Fibroblast of villous mesenchyme (primary cell): ENCODE results near the gene HORMAD2. TPM values are rescaled to one million over a fixed set of nuclear protein-coding genes. Genes with fewer than 3 reads are reported as not detected.

ENCODE experiments used
- DNase-seq: peaks from one replicate; pipeline ENCODE4 v3.0.0-alpha.2; 2010; ENCODE audit warnings: low read depth
- H3K4me3 ChIP-seq: 2 replicates; pipeline ENCODE4 v1.5.1; 2011; ENCODE audit warnings: low read depth, mild to moderate bottlenecking, low read length
- total RNA-seq: library from RNA; depleted of rRNA; stranded (reverse); fragments of >200 nt; gene quantifications from 2 replicates; pipeline ENCODE4 v1.2.3, GENCODE V29; 2012
- TF ChIP-seq, protein P1 (sequence below): IDR thresholded peaks from 2 replicates; pipeline ENCODE4 v1.5.1; 2012; ENCODE audit warnings: low read depth, mild to moderate bottlenecking, low read length; ENCODE audit not compliant: insufficient read depth

HORMAD2 gene, protein sequence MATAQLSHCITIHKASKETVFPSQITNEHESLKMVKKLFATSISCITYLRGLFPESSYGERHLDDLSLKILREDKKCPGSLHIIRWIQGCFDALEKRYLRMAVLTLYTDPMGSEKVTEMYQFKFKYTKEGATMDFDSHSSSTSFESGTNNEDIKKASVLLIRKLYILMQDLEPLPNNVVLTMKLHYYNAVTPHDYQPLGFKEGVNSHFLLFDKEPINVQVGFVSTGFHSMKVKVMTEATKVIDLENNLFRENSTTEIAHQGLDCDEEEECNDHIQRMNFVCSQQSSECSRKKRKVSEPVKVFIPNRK
- total RNA-seq = not detected in 2 replicates

DNA sequence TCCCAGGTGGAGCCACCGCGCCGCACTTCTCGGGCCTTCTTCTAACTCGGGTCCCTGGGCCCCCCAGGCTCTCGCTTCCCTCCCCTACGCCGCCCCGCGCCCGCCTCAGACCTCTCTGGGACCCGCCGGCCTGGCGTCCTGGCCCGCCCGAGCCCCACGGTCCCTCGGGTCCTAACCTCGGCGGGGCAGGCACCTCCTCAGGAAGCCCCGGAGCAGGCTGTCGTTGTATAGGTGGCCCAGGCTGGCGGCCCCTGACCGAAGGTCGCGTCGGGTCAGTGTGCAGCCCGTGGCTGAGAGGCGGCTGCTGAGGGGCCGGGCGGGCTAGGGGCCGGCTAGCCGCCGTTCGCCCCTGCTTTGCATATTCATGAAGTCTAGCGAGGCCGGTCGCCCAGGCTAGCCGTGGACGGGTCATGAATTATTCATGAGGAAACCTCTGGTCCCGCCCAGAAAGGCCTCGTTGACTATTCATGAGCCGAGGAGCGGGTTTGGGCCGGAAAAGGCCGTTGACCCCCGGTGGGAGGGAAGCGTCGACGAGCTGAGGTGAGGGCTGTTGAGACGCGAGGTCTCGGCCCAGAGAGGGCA lies at the start of gene HORMAD2:
Gene HORMAD2, plus strand, starts transcription at position 513 of the 582 bp plus-strand sequence. CDS start 13,489 bp downstream, outside the sequence.
- H3K4me3 ChIP-seq = no peak within 1 kb of the TSS
- DNase-seq = peak; percentile 8
- TF ChIP-seq, protein P1, sequence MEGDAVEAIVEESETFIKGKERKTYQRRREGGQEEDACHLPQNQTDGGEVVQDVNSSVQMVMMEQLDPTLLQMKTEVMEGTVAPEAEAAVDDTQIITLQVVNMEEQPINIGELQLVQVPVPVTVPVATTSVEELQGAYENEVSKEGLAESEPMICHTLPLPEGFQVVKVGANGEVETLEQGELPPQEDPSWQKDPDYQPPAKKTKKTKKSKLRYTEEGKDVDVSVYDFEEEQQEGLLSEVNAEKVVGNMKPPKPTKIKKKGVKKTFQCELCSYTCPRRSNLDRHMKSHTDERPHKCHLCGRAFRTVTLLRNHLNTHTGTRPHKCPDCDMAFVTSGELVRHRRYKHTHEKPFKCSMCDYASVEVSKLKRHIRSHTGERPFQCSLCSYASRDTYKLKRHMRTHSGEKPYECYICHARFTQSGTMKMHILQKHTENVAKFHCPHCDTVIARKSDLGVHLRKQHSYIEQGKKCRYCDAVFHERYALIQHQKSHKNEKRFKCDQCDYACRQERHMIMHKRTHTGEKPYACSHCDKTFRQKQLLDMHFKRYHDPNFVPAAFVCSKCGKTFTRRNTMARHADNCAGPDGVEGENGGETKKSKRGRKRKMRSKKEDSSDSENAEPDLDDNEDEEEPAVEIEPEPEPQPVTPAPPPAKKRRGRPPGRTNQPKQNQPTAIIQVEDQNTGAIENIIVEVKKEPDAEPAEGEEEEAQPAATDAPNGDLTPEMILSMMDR = no peak

- TF ChIP-seq, protein P1 = no peak
- DNase-seq = peak; percentile 71
Measured at GRCh38 chr22:30031328-30031727, 48.9 kb upstream of the HORMAD2 start.

DNA sequence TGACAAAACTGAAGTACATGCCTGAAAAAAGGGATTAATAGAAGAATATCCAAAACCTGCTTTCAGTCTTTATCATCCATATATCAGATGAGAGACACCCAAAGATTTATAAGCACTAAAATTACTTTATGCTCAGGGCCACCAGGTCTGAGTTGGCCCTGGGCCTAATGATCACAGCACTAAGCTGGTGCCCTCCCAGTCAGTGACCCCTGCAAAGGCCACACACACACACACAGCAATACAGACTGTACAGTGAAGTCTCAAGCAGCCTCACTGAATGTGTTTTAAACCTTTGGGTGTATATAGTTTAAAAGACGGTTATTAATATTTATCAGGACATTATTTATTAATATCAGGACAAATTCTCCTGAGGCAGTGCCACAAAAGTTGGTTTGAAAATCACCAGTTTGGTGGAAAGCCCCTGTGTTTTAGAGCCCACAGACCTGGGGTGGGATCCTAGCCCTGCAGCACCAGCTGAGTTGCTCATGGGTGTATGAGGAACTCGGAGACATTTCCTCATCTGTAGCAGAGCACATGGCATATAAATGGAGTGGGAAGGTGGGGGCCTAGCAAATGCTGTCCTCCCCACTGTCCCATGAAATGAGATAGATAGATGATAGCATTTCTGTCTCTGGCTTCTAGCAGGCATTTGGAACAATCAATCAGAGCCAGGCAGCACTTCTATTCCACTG lies 48.4 kb upstream of the HORMAD2 start:
- H3K4me3 ChIP-seq = no peak overlapping the region
- DNase-seq = peak; percentile 7
- TF ChIP-seq, protein P1 = no peak

More at GRCh38 chr22:30031328-30031727, 48.9 kb upstream of the HORMAD2 start:
- H3K4me3 ChIP-seq = no peak overlapping the region

DNA sequence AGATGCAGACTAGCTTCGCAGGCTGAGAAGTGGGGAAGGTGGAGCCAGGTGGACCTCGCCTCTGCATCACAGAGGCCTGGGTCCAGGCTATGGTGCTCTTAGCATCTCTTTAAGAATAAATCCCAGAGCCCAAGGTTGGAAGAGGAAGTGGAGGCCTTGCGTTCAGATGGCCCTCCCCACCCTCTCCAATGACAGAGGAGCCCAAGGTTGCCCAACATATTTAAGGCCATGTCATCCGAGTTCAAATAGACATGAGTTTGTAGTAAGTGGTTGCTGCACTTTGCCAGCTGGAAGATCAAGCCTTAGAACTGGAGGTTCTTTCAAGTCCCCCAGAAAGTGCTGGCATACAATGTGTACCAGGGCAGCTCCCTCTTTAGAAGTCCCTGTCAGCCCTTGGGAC lies 47.1 kb upstream of the HORMAD2 start:
- DNase-seq = no peak
- TF ChIP-seq, protein P1 = no peak
- H3K4me3 ChIP-seq = no peak overlapping the region

GRCh38 chr22:30033901-30034300 lies 46.4 kb upstream of the HORMAD2 start:
- TF ChIP-seq, protein P1 = no peak
- H3K4me3 ChIP-seq = no peak overlapping the region
- DNase-seq = no peak

GRCh38 chr22:30036656-30037055 lies 43.6 kb upstream of the HORMAD2 start:
- peak; percentile 14 for DNase-seq

More at GRCh38 chr22:30036656-30037055, 43.6 kb upstream of the HORMAD2 start:
- H3K4me3 ChIP-seq = no peak overlapping the region
- TF ChIP-seq, protein P1 = no peak
